Astrocyte of the spinal cord (primary cell): ENCODE results near the gene EMP1.

Source experiments
- DNase-seq: peaks from one replicate; pipeline ENCODE4 v3.0.0; 2011; ENCODE audit warnings: low read depth, low spot score
- H3K4me3 ChIP-seq: 2 replicates; pipeline ENCODE4 v1.5.1; 2011; ENCODE audit warnings: low read depth, mild to moderate bottlenecking, low read length, moderate library complexity
- CTCF ChIP-seq: IDR thresholded peaks from 2 replicates; pipeline ENCODE4 v1.5.1; 2012; ENCODE audit warnings: low read depth, mild to moderate bottlenecking, low read length, inconsistent platforms
- in situ Hi-C: cut with HindIII; loops from 2 replicates; pipeline ENCODE4 v1.10.0; 2017; ENCODE audit warnings: low sequenced_read_pairs

EMP1 gene

GRCh38 chr12:13177906-13178305 lies 18.6 kb upstream of the EMP1 start:
- no peak for TF ChIP-seq CTCF
- in situ Hi-C loops, result no loop called here
- no peak for DNase-seq
- H3K4me3 ChIP-seq, result no peak overlapping the region

GRCh38 chr12:13178568-13179210 lies 17.8 kb upstream of the EMP1 start:
- DNase-seq, result no peak
- no peak overlapping the region for H3K4me3 ChIP-seq
- in situ Hi-C loops, result no loop called here

GRCh38 chr12:13179211-13180074 lies 17.1 kb upstream of the EMP1 start:
- no peak overlapping the region for H3K4me3 ChIP-seq
- in situ Hi-C loops, result no loop called here
- no peak for TF ChIP-seq CTCF
- no peak for DNase-seq

More at GRCh38 chr12:13178568-13179210, 17.8 kb upstream of the EMP1 start:
- no peak for TF ChIP-seq CTCF

- no peak overlapping the region for H3K4me3 ChIP-seq
- in situ Hi-C loops, result no loop called here
- TF ChIP-seq CTCF, result no peak
- DNase-seq, result no peak
These were observed 15.0 kb upstream of the EMP1 start for GRCh38 chr12:13181375-13182070.

GRCh38 chr12:13182881-13183280 lies 13.6 kb upstream of the EMP1 start:
- in situ Hi-C loops, result no loop called here
- no peak for DNase-seq
- H3K4me3 ChIP-seq, result no peak overlapping the region

More at GRCh38 chr12:13182881-13183280, 13.6 kb upstream of the EMP1 start:
- no peak for TF ChIP-seq CTCF
